Activated CD4-positive, alpha-beta T cell treated with anti-CD3 and anti-CD28 coated beads, Interleukin-2, amount 50 U/mL, for 1 hour (primary cell): ENCODE results near the gene CFDP1.

Experiments
- DNase-seq: peaks from one replicate; pipeline ENCODE4 v3.0.0-alpha.2; 2020

CFDP1 gene

GRCh38 chr16:75402159-75402820, 31.0 kb downstream of the CFDP1 start:
- DNase-seq: no peak

- DNase-seq: no peak
These were observed 31.6 kb downstream of the CFDP1 start for GRCh38 chr16:75401691-75402090.

GRCh38 chr16:75398333-75398732, 35.0 kb downstream of the CFDP1 start:
- DNase-seq: no peak

- no peak for DNase-seq
These were observed 38.4 kb downstream of the CFDP1 start for GRCh38 chr16:75394941-75395340.

DNA sequence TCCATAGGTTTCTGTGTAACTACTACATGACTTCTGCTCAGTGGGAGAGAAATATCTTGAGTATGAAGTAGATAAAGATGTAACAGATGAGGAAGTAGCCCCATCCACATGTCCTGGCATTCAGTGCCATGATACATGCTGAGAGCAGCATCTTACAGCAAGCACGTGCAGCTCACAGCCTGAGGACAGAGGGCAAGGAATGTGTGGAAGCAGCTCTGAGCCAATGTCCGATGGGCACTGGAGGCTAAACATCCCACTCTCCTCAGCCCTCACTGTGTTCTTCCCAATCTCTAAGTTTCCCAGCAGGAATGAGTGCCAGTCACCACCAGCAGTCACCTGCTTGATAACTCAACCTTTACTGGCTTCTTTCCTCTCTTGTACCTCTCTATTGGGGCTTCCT, 40.4 kb downstream of the CFDP1 start:
- no peak for DNase-seq

DNA sequence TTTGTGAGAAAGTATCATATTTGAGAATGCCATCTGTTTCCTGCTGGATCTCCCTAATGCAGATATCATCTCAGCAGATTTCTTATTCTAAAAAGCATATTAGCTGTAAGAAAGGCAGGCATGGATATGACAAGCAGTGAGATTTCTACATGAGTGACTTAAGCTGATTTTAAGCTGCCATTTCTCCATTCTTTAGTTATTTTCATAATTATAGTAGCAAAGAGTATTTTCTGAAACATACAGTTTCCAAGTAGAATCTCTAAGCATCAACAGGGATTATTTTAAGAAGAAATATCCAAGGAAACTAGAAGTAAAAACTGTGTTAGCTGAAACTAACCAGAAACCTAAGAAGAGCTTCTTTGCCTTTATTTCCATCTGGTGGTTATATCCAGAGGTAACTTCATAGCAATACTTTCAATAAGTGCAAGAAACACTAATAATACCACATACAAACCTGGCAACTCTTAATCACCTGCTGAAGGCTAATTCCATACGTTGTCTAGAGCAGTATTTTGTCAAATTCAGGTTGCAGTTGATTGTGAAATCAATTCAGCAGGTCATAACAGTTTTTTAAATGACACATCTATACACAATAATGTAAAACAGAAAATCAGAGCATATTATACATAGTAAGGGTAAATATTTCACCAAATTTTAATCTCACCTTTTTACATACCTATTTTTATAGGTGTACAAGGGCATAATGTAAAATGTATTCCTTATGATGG, 42.2 kb downstream of the CFDP1 start:
- no peak for DNase-seq

- no peak for DNase-seq
These were observed 44.1 kb downstream of the CFDP1 start for GRCh38 chr16:75389096-75389690.

- DNase-seq: no peak
These were observed 45.4 kb downstream of the CFDP1 start for GRCh38 chr16:75387951-75388350.

DNA sequence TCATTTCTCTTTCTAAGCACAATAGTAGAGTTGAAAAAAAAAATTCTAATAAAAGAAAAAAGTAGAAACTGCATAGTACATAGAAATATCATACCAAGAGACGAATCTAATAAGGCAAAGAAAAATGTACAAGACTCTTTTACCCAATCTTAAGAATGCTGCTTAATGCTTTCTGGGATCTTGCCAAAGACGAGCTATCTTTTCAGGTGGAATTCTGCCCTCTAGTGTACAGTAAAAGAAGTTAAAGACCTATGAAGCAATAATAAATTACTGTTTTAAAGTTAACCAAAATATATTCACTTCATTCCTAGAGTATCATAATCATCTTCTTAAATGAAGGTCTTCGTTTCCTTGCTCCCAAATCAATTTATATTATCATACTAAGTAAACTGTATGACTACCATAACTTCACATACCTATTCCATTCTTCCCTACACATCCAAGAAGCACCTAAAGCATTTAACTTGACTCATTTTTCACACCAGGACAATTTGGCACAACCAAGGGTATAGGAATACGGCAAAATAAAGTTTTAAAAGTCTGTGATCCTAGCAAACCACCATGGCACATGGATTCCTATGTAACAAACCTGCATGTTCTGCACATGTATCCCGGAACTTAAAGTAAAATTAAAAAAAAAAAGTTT, 47.7 kb downstream of the CFDP1 start:
- no peak for DNase-seq

DNA sequence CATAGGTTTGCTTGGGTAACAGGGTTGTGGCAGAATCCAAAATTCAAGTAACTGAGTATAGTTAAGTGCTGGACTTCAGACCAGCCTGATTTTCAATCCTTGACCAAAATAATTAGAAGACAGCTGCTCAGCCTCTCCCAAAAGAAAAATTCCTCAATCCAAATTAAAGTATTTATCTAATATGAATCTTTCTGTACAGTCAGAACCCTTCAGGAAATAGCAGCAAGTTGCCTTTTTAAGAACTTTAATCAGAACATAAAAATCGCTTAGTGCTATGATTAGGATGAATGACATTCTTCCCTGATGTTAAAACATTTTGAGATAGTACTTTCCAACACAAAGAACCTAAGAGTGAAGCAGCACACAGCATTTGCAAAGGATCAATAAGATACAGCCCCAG, 50.2 kb downstream of the CFDP1 start:
- no peak for DNase-seq

DNA sequence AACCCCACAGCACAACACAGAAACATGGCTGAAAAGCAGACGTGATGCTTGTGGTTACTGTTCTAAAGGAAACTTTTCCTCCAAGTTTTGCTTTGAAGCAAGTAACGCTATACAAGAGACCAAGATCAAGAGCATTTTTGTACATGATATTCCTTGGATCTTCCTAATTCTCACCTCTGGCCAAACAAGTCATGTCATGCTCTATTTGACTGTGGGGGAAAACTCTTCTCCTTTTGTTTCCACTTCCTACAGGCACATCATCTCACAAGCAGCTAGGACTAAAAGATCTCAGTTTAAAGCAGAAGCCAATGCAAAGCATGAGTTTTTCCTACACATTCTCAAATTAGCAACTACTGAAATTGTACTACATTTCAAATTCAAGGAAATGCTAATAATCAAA, 50.7 kb downstream of the CFDP1 start:
- no peak for DNase-seq

DNA sequence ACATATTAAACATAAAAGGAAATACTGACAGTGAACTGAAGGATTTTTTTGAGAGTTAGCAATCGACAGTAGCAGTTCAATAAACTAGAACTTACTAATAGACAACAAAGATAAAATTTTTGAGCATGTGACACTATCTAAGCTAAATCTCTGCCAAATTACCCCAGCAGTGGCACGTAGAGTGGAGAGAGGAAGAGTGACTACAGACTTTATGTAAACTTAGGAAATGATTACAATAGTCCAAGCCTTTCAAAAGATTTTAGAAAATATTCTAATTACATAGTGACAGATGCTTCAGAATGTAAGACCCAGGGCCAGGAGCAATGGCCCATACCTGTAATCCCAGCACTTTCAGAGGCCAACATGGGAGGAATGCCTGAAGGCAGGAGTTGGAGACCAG, 52.4 kb downstream of the CFDP1 start:
- DNase-seq: no peak

- peak; percentile 25 for DNase-seq
These were observed 53.1 kb downstream of the CFDP1 start for GRCh38 chr16:75379911-75380847.

- DNase-seq: no peak
These were observed 54.0 kb downstream of the CFDP1 start for GRCh38 chr16:75379339-75379738.

DNA sequence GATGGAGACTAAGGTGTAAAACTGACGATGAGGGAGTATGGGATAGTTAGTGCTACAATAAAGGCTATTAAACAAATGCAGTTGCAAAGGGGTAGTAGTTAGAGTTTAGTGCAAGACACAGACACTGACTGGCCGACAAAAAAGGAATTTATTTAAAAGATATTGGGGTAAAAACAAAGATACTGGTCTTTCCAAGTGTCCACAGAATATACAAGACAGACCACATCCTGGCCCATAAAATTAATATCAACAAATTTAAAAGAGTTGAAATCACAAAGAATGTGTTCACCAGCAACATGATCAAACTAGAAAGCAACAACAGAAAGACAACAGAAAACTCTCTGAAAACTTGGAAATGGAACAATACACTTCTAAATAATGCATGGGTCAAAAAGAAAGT, 54.7 kb downstream of the CFDP1 start:
- no peak for DNase-seq

GRCh38 chr16:75377729-75378386, 55.4 kb downstream of the CFDP1 start:
- no peak for DNase-seq

DNA sequence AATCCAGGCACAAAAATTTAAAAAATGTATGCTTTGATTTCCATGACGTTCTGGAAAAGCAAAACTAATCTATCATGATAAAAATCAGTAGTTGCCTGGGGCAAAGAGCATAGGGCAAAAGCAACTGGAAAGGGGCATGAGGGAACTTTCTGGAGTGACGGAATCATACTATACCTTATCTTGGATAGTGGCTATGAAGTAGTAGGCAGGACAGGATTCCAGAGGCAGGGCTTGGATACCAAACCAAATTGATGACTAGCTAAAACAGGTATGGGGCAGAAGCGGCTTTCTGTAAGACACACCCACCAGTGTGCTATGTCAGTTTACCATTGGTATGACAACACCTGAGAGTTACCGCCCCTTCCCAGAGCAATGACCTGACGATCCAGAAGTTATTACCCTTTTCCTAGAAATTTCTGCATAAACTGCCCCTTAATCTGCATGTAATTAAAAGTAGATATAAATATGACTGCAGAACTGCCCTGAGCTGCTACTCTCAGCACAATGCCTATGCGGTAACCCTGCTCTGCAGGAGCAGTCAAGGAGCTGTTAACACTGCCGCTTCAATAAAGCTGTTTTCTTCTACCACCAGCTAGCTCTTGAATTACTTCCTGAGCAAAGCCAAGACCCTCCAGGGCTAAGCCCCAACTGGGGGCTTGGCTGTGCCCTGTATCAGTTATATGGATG, 56.7 kb downstream of the CFDP1 start:
- DNase-seq: no peak

DNA sequence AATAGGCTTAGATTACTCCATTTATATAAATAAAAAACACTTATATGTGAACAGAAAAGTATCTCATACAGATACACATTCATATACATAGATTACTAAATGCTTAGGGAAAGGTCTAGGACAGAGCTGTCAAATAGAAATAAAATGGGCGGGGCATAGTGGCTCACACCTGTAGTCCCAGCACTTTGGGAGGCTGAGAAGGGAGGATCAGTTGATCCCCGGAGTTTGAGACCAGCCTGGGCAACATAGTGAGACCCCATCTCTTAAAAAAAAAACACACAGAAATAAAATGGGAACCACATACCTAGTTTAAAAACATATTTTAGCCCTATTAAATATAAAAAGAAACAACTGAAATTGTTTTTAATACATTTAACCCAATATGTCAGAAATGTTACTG, 58.9 kb downstream of the CFDP1 start:
- no peak for DNase-seq

DNA sequence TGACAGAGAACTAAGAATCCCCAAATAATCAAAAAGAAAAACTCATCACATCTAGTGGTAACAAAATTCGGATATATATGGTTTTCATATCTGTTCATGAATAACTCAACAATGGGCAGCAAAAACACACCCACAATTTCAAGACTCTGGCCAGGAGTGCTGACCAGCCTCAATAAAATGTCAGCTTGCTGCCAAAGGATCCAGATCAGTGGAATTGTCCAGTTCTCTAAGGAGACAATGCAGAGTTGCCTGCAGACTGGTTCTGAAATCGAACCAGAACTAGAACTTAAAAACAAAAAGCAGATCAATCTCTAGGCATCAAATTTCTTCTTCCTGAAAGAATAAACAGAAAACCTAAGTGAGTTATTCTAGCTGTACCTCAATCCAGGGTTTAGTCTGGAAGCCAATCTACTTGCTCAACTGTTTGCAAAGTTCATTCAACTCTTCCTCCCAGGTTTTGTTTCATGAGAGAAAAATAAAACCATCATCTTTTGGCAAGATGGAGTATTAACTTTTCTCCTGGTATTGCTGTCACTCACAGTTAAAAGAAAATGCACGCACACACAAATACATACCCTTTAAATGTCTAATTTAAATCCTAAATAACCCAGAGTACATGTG, 61.0 kb downstream of the CFDP1 start:
- no peak for DNase-seq

- no peak for DNase-seq
These were observed 62.1 kb downstream of the CFDP1 start for GRCh38 chr16:75371171-75371570.

GRCh38 chr16:75364286-75364791, 69.0 kb downstream of the CFDP1 start:
- no peak for DNase-seq
